ENCODE results near the gene AKAP6.

AKAP6 gene

DNA sequence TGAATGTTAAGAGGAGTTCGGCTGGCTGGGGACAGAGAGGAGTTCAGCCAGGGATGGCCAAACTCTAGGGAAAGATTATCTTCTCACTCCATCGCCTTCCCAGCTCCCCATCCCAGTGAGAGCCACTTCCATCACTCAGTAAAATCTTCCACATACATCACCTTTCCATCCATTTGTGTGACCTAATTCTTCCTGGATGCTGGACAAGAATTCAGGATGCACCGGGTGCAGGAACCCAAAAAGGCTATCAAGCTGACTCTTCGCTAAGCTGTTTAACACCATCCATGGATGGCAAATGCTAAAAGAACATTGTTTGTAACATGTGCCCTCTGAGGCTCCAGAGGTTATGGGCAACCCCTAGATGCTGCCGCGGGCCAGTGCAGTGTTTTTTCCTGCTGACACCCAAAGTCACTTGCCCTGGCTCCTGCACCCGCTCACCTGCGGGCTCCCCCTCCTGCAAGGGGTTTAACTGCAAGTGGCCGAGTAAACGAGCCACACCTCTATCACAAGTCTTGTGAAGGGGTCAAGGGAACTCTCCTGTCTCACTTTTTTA lies 393.6 kb downstream of the AKAP6 start:
- Histone ChIP-seq H3K36me3 (replicated peaks) (no peaks in the 10 kb centered on the region), H3K4me3 (ENCODE audit: low read depth, low read length) (no peak overlapping the region), H3K27me3 (replicated peaks) (no peaks in the 10 kb centered on the region), H3K27ac (no peak overlapping the region)
- TF ChIP-seq, protein P1, sequence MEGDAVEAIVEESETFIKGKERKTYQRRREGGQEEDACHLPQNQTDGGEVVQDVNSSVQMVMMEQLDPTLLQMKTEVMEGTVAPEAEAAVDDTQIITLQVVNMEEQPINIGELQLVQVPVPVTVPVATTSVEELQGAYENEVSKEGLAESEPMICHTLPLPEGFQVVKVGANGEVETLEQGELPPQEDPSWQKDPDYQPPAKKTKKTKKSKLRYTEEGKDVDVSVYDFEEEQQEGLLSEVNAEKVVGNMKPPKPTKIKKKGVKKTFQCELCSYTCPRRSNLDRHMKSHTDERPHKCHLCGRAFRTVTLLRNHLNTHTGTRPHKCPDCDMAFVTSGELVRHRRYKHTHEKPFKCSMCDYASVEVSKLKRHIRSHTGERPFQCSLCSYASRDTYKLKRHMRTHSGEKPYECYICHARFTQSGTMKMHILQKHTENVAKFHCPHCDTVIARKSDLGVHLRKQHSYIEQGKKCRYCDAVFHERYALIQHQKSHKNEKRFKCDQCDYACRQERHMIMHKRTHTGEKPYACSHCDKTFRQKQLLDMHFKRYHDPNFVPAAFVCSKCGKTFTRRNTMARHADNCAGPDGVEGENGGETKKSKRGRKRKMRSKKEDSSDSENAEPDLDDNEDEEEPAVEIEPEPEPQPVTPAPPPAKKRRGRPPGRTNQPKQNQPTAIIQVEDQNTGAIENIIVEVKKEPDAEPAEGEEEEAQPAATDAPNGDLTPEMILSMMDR (IDR thresholded peaks at IDR 0.05; ENCODE audit: low read depth, low read length, missing control alignments): no peak
- in situ Hi-C loops (cut with HindIII; ENCODE audit: low pct_ligation_motif_present, low sequenced_read_pairs): no loop called here
- no peak for DNase-seq

DNA sequence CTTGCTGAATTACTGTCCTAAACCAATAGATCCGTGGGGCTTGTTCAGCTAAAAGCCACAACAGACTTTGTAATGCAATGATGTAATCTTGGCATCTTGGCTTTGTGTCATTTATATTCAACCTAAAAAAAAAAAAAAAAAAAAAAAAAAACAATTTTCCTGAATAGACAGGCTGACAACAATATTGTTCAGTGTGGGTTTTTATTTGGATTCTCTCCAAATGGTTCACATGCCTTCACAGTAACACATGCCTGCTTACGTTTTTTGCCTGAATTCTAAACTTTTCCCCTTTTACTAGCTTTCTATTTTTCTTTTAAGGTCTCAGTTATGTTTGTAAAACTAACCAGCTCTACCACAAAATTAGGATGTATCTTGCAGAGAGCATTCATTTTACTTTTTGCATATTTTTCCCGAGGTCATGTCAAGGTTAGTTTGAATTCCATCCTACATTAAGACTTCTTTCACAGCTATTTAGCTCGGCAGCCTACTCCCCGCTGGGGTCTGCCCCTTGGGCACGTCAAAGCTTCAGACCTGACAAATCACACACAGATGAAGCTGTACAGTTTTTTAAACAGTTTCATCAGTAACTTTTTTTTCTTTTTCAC lies 395.9 kb downstream of the AKAP6 start:
- in situ Hi-C loops (cut with HindIII; ENCODE audit: low pct_ligation_motif_present, low sequenced_read_pairs): no loop called here
- DNase-seq: peak; percentile 94
- H3K4me3 ChIP-seq (ENCODE audit: low read depth, low read length): peak overlapping the region; percentile 39
- H3K36me3 ChIP-seq (replicated peaks): no peaks in the 10 kb centered on the region
- H3K27me3 ChIP-seq (replicated peaks): no peaks in the 10 kb centered on the region
- H3K27ac ChIP-seq: peak overlapping the region; percentile 90
- TF ChIP-seq, protein P1 (IDR thresholded peaks at IDR 0.05; ENCODE audit: low read depth, low read length, missing control alignments): no peak

DNA sequence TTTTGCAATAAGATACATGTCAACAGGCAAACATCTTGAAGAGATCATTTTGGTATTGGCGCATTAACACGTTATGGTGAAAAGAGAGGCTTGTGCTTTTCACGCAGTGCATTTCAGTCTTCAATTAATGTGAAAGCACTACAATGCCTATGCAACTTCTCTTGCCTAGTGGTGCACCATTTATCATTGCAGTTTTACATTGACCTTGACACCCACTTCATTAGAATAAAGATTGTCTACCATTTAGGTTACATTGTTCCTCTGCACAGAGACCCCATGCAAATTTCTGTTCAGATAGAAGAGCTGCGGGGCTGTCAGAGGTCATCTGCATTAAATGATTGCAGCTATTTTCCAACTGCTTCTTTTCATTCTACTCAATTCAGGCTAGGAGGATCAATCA lies 397.4 kb downstream of the AKAP6 start:
- DNase-seq: no peak
- Histone ChIP-seq H3K27ac (no peak overlapping the region), H3K27me3 (replicated peaks) (no peaks in the 10 kb centered on the region), H3K36me3 (replicated peaks) (no peaks in the 10 kb centered on the region), H3K4me3 (ENCODE audit: low read depth, low read length) (no peak overlapping the region)
- in situ Hi-C loops (cut with HindIII; ENCODE audit: low pct_ligation_motif_present, low sequenced_read_pairs): no loop called here
- TF ChIP-seq, protein P1 (IDR thresholded peaks at IDR 0.05; ENCODE audit: low read depth, low read length, missing control alignments): no peak

DNA sequence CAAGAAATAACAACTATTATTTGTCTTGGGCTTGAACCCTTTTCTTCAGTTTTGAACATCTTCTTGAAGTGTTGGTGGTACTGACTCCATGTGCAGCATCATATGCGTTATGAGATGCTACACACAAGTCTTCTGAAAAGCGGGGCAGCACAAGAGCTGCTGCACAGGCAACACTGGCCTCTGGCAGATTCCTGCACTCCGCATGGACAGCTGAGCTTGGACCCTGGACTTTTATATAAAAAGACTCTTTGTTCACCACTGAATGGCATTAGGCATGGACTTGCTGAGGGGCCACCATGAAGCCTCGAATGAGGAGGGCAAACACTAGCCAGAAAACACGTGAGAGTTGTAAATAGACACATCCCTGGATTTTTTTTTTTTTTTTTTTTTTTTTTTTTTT lies 398.7 kb downstream of the AKAP6 start:
- TF ChIP-seq, protein P1 (IDR thresholded peaks at IDR 0.05; ENCODE audit: low read depth, low read length, missing control alignments): no peak
- no peaks in the 10 kb centered on the region for H3K27me3 ChIP-seq (replicated peaks)
- no peak for DNase-seq
- no peak overlapping the region for H3K27ac ChIP-seq
- no peaks in the 10 kb centered on the region for H3K36me3 ChIP-seq (replicated peaks)
- in situ Hi-C loops (cut with HindIII; ENCODE audit: low pct_ligation_motif_present, low sequenced_read_pairs): no loop called here
- H3K4me3 ChIP-seq (ENCODE audit: low read depth, low read length): no peak overlapping the region

DNA sequence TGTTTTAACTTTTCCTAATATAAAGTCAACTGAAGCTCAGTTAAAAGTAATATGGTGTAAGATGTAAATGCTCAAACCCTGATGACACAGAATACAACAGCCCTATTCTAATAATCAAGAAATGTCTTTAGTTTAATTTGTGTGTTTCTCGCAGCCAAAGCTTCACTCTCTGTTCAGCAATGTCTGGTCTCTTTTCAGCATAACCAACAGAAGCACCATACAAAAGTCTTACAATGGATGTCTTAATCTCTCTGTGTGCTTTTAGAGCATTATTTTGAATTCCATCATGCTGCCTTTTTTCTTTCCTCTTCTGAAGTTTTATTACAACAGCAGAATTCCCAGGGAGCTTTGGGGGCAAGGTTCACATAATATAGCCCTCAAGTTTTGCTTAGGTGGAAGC lies 399.4 kb downstream of the AKAP6 start:
- Histone ChIP-seq H3K4me3 (ENCODE audit: low read depth, low read length) (no peak overlapping the region), H3K27me3 (replicated peaks) (no peaks in the 10 kb centered on the region), H3K36me3 (replicated peaks) (no peaks in the 10 kb centered on the region), H3K27ac (no peak overlapping the region)
- in situ Hi-C loops (cut with HindIII; ENCODE audit: low pct_ligation_motif_present, low sequenced_read_pairs): no loop called here
- no peak for DNase-seq
- TF ChIP-seq, protein P1 (IDR thresholded peaks at IDR 0.05; ENCODE audit: low read depth, low read length, missing control alignments): no peak

DNA sequence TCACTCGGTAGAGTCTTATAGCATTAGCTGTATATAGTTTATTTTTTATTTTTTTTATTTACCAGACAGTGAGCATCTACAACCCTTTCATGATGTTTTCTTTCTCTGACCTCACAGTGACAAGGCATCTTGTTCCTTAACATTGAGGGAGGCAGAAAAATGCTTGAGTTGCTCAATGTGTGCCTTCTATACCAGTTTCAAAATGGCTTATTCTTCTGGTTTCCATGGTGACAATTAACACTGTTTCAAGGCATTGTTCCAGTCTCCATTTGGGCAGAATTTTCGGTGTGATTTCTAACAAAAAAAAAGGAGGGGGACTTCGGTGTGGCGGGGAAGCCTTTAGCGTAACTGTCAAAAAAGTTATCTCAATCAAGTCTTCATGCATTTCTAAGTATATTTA lies 399.9 kb downstream of the AKAP6 start:
- in situ Hi-C loops (cut with HindIII; ENCODE audit: low pct_ligation_motif_present, low sequenced_read_pairs): no loop called here
- no peaks in the 10 kb centered on the region for H3K36me3 ChIP-seq (replicated peaks)
- TF ChIP-seq, protein P1 (IDR thresholded peaks at IDR 0.05; ENCODE audit: low read depth, low read length, missing control alignments): no peak
- no peak overlapping the region for H3K4me3 ChIP-seq (ENCODE audit: low read depth, low read length)
- H3K27ac ChIP-seq: no peak overlapping the region
- H3K27me3 ChIP-seq (replicated peaks): no peaks in the 10 kb centered on the region
- DNase-seq: no peak
